Ishikawa (cell line): ENCODE measurements around the gene SERPINE3.

Experiments used
- EP300 ChIP-seq: IDR thresholded peaks from 2 replicates; pipeline ENCODE4 v1.6.1; 2012; ENCODE audit warnings: borderline replicate concordance
- RAD21 ChIP-seq: IDR thresholded peaks from 2 replicates; pipeline ENCODE4 v1.6.1; 2012; ENCODE audit warnings: low read depth
- TEAD4 ChIP-seq: IDR thresholded peaks from 2 replicates; pipeline ENCODE4 v1.6.1; 2012
- YY1 ChIP-seq: IDR thresholded peaks from 2 replicates; pipeline ENCODE4 v1.6.1; 2012; ENCODE audit warnings: low read depth
- TF ChIP-seq, protein P1 (sequence below): IDR thresholded peaks from 2 replicates; pipeline ENCODE4 v1.6.1; 2012

GRCh38 chr13:51325837-51326236 lies 13.7 kb upstream of the SERPINE3 start:
- TF ChIP-seq, protein P1, sequence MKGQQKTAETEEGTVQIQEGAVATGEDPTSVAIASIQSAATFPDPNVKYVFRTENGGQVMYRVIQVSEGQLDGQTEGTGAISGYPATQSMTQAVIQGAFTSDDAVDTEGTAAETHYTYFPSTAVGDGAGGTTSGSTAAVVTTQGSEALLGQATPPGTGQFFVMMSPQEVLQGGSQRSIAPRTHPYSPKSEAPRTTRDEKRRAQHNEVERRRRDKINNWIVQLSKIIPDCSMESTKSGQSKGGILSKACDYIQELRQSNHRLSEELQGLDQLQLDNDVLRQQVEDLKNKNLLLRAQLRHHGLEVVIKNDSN: no peak
- no peak for TF ChIP-seq RAD21
- TF ChIP-seq TEAD4: no peak
- no peak for TF ChIP-seq EP300
- TF ChIP-seq YY1: no peak
